ENCODE data around the gene ATP8A2. TPM values are rescaled to one million over a fixed set of nuclear protein-coding genes. Genes with fewer than 3 reads are reported as not detected.
A peak's percentile ranks its signal among the peaks of the same experiment; 100 is the strongest.
"Not testable (repeated sequence)": the region's sequence is repeated elsewhere in the genome, so short reads cannot be mapped to it uniquely, and the experiment has no call there.

ATP8A2 gene
- total RNA-seq, 1 experiment from 2014 or later: 0.26 TPM

DNA sequence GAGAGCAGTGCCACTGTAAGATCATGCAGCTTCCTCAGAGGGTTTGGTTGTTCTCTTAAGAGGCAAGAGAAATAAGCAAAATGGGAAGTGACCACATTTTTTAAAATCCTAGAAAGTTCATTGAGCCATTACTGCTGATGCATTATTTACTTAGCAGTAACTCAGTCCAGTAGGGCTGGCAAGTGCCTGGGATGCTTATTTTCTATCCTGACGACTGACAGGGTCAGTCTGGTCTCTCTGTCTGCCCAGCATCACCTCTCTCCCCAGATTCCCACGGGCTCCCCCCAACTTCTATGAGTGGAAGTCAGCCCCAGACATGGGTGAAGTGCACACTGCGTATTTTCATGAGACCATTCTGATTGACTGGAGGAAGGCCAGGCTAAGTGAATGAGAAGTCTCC is 669.7 kb downstream of the ATP8A2 start:
- in situ Hi-C loops (cut with HindIII; ENCODE audit: low pct_unique_long_range_greater_than_20kb, low sequenced_read_pairs): no loop called here

DNA sequence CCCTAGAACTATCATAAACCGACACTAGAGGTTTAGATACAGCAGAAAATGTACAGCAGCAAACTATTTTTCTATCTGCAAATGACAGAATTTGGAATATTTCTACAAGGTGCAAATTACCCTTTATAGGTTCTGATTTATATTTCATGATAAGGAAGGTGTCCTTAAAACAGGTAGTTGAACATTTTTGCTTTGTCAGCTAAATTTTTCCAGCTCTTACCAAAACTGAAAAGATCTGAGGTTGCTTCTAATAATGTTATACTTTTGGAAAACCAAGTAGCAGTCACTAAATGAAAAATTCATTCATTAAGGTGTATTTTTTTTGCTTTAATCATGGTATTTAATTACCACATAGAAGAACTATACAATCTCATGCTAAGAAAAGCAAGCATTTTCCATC is 671.0 kb downstream of the ATP8A2 start:
- in situ Hi-C loops (cut with HindIII; ENCODE audit: low pct_unique_long_range_greater_than_20kb, low sequenced_read_pairs): no loop called here
- DNase-seq (ENCODE audit: low read depth, low spot score): no peak

More for the DNA sequence above, 669.7 kb downstream of the ATP8A2 start:
- DNase-seq (ENCODE audit: low read depth, low spot score): no peak

DNA sequence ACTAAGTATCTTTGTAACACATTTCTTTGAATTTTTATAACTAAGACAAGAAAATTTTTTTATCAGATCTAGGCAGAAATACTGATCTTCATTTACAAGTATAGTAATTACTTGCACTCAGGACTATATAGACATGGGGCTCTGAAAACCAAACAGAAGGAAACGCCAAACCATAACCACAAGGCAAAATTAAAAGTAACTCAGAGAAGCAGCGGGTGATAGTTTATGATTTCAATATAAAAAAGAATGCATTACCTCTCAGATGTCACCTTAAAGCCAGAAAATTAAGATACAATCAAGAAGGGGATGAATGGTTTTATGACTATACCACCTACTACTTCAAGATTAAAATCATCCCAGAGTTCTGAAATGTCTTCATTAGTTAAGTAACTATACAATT is 673.4 kb downstream of the ATP8A2 start:
- in situ Hi-C loops (cut with HindIII; ENCODE audit: low pct_unique_long_range_greater_than_20kb, low sequenced_read_pairs): no loop called here
- no peak for DNase-seq (ENCODE audit: low read depth, low spot score)

DNA sequence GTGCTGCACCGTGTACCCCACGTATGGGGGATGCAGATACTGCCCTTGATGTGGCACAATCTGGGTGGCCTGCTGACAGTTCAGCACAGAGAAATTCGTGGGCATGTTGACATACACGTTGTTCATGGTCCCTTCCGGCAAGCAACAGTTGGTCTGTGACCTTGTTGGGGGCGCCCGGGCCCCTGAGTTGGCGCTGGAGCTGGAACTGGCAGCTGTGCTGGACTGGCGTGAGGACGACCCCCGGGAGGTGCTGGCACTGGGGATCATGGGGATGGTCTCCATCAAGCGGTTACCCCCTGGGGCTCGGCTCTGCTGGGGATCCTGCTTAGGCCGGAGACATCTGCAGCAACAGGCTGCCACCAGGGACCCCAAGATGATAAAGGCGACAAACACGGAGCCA is 674.9 kb downstream of the ATP8A2 start:
- in situ Hi-C loops (cut with HindIII; ENCODE audit: low pct_unique_long_range_greater_than_20kb, low sequenced_read_pairs): no loop called here

DNA sequence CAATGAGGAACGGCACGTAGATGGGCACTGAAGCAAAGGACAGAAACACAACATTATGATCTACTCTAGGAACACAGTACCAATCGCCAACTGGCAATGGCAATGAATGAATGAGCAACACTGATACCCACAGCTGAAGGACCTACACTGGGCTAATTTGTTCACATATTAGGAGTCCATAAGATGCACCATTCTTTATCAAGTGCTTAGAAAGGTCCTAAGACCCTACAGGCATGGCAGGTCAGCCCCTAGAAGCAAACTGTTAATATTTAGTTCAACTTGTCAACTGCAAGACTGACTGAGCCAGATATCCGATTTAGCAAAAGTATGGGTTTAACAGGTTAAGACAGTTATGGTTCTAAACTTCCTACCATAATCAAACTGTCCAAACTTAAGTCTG is 675.3 kb downstream of the ATP8A2 start:
- no peak for DNase-seq (ENCODE audit: low read depth, low spot score)
- in situ Hi-C loops (cut with HindIII; ENCODE audit: low pct_unique_long_range_greater_than_20kb, low sequenced_read_pairs): no loop called here

More for the DNA sequence above, 674.9 kb downstream of the ATP8A2 start:
- no peak for DNase-seq (ENCODE audit: low read depth, low spot score)

DNA sequence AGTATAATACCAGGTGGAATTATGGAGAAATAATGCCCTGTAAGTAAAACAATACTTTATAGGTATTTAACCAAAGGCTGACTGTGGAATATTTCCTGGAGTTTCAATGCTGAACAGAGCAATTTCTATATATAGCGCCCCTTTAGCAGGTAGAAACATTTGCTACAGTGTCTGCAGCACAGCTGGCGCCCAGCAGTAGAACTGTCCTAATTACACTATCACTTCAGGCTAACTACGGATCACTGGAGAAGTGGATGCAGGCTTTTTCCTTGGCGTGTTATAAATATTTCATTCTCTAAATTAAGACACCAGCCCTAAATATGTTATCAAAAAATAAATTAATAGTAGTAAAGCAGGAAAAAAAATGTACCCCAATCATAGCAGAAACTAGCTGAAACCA is 677.0 kb downstream of the ATP8A2 start:
- no peak for DNase-seq (ENCODE audit: low read depth, low spot score)
- in situ Hi-C loops (cut with HindIII; ENCODE audit: low pct_unique_long_range_greater_than_20kb, low sequenced_read_pairs): no loop called here

DNA sequence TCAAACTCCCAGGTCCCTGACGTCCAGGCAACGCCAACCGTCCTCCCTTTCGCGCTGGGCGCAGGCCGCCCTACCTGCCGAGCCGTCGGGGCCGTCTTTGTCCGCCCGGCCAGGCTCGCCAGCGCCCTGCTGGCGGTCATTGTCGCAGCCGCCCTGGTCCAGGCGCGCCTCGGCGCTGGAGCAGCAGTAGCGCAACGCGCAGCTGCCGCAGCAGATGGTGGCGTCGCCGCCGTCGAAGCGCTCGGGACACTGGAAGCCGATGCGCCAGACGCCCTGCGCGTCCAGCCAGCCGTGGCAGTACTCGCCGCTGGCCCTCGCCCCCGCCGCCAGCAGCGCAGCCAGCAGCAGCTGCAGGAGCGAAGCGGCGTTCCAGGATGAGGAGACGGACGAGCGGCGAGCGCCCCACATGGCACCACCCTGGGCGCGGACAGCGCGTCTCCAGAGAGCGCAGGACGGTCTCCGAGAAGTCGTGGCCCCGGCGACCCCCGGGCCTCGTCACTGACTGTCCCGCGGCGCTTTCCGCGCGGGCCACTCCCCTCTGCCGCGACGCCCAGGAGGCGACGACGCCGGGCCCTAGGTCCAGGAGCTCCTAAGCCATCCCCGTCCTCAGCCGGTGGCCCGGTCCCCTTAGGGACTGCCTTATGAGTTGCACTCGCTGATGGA is 678.9 kb downstream of the ATP8A2 start:
- DNase-seq (ENCODE audit: low read depth, low spot score): no peak
- in situ Hi-C loops (cut with HindIII; ENCODE audit: low pct_unique_long_range_greater_than_20kb, low sequenced_read_pairs): no loop called here

DNA sequence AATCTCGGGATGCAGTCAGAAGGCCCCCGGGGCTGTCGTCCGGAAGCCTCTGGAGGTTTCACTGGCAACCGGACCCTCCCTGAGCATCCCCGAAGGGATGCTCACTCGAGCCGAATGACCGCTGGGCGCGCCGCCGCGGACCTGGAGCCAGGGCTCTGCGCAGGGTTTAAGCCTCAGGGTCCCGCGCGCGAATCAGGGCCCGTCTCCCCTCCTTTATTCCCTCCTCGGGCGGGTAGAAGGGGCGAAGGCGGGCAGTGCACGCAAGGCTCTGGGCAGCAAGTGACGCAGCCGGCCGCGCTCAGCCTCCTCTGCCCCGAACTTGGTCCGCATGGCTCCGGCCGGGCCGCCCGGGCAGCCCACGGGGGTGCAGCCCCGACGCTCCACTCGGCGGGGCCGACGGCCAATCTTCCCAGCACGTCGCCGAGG is 679.5 kb downstream of the ATP8A2 start:
- no peak for DNase-seq (ENCODE audit: low read depth, low spot score)
- in situ Hi-C loops (cut with HindIII; ENCODE audit: low pct_unique_long_range_greater_than_20kb, low sequenced_read_pairs): no loop called here

DNA sequence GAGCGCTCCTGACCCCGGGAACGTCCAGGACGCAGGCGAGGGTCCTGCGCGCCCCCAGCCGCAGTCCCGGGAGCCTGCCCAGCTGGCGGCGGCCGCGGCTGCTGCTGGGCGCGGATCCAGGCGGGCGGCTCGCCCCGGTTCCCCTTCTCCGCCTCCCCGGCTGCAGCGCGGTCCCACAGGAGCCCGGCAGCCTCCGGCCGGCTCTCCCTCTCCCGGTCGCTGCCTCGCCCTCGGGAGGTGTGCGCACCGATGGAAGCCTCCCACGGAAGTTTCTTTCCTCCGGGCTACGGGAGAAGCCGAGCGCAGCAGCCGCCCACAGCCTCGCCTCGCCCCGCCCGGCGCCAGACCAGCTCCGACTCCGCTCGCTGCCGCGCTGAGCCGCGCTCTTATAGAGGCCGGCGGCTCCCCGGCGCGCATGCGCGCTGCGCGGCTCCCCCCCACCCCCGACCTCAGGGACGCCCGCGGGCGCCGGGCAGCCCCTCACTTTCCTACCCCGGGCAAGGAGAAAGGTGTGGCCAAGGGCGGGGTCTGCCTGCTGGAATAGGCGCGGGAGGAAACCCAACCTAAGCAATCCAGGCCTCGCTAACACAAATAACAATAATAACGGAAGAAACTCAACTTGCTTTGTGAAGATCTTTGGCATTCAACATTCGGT is 680.0 kb downstream of the ATP8A2 start, which contains the start of gene SHISA2:
Gene SHISA2 (minus strand): TSS at position 360 of the 655 bp plus-strand sequence. CDS start 1,041 bp downstream, outside the sequence.
- peak; percentile 51 for DNase-seq (ENCODE audit: low read depth, low spot score)
- in situ Hi-C loops (cut with HindIII; ENCODE audit: low pct_unique_long_range_greater_than_20kb, low sequenced_read_pairs): no loop called here

DNA sequence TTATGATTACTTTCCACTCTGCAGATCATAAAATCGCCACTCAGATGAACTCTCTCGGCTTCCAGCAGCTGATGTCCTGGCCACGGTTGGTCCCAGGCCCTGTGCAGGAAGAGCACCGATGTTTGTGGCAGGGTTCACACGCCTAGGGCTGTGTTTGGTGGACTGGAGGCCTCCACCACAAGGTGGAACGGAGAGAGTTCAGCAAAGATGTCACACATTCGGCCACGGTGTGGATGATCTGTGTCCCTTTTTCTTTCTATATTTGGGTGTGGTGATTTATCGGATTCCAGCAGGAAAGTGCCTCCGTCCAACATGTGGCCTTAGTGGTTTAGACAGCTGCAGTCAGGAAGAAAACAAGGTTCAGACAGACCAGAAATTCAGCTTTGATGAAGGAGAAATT is 680.6 kb downstream of the ATP8A2 start:
- no peak for DNase-seq (ENCODE audit: low read depth, low spot score)
- in situ Hi-C loops (cut with HindIII; ENCODE audit: low pct_unique_long_range_greater_than_20kb, low sequenced_read_pairs): no loop called here

DNA sequence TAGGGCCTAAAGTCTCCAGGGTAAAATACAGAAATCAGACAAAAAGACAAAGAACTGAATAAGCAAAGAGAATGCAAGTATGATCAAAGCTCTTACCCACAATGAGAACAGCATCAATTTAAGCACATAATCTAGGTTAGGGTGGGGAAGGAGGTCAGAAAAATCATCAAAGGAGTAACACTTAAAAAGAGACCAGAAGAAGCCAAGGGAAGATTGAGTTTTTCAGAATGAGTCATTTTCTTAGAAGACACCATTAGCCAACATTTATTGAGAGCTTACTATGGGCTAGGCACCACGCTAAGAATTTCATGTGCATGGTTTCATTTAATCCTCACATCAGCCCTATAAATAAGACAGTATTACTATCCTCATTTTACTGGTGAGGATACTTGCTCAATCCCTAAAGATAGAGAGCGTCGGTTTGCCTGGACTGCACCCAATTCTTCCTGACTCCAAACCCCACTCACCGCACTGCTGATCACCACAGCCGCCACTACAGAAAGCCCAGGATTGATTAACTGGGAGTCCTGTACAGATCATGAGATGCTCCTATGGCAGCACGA is 681.7 kb downstream of the ATP8A2 start:
- DNase-seq (ENCODE audit: low read depth, low spot score): no peak
- in situ Hi-C loops (cut with HindIII; ENCODE audit: low pct_unique_long_range_greater_than_20kb, low sequenced_read_pairs): no loop called here

DNA sequence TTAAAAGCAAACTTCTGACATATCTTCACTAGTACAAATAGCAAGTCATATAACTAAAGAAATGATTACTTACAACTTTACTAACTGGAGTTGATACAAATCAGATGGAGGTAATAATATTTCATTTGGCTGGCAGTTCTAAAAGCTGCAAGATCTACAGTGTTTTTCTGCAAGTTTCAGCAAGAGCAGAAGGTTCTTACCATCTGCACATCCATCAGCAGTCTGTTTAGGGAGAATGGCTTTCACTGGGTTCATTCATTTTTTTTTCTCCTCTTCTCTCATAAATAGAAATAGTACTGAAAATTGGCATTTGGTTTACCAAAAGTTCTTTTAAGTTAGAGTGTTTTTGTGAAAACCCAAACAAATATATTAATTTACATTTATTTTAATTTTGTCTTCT is 683.1 kb downstream of the ATP8A2 start:
- in situ Hi-C loops (cut with HindIII; ENCODE audit: low pct_unique_long_range_greater_than_20kb, low sequenced_read_pairs): no loop called here
- DNase-seq (ENCODE audit: low read depth, low spot score): no peak

DNA sequence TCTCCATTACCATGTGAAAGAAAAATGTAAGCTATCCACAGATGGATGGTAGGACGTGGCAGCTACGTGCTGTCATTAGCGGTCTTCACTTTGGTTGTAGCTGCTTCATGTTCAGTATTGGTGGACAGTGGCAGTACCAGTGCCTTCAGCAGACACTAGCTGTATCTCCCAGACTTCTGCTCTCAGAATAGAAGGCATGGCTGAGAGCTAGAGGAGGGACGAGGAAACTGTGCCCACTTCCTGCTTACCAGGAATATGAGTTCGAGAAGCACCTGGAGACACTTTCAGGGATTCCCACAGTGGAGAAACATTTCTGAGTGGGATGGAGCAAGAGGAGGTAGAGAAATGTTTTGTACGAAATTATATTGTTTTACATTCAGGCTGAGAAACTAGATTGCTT is 686.9 kb downstream of the ATP8A2 start:
- DNase-seq (ENCODE audit: low read depth, low spot score): no peak
- in situ Hi-C loops (cut with HindIII; ENCODE audit: low pct_unique_long_range_greater_than_20kb, low sequenced_read_pairs): no loop called here

DNA sequence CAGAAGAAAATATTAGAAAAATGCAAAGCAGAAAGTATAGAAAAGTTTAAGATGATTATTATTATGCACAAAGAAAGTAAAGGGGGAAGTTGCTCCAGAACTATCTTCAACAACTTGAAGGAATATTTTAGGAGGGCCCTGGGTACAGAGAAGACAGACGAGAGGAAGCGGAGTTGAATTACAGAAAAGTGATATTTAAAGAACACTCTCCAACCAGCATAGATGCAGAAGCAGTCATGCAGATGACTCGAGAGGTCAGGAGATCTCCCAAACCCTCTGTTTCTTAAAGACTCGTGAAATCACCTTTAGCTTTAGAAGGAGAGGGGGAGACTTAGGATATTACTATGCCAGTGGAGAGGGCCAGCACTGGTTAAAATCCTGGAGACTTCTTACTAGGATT is 688.6 kb downstream of the ATP8A2 start:
- no peak for DNase-seq (ENCODE audit: low read depth, low spot score)
- in situ Hi-C loops (cut with HindIII; ENCODE audit: low pct_unique_long_range_greater_than_20kb, low sequenced_read_pairs): no loop called here

DNA sequence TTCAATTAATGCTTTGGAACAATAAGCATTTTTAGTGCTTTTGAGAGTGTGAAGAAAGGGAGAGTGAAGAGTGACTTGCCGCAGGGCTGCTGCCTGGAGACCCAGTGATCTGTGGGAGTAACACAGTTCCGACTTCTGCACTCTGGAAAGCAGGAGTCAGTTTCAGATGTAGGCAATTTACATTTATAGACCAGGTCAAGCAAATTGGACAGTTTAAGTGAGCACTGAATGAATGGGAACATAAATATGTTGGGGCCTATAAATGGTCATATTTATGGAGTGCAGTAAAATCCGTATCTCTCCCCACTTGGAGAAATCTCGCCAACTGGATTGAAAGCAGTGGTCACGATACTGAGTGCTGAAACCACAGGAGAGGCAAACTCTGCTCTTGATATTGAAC is 689.5 kb downstream of the ATP8A2 start:
- in situ Hi-C loops (cut with HindIII; ENCODE audit: low pct_unique_long_range_greater_than_20kb, low sequenced_read_pairs): no loop called here

DNA sequence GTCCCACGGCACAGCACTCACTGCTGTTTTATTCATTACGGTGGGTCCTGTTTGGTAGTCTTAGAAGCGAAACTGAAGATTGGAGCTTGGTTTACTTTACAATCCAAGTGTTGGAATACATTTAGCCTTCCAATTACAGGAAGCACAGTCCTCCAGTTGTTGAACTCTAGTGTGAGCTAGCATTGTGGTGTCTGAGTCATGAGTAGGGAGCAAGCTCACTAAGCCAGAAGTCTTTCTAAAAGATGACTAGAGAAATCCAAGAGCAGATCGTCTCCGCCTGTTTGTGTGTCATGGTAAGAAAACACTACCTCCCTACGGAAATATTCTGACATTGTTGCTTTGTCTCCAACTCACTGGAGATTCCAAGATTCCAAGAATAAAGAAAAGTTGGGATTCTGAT is 690.2 kb downstream of the ATP8A2 start:
- DNase-seq (ENCODE audit: low read depth, low spot score): peak; percentile 76
- in situ Hi-C loops (cut with HindIII; ENCODE audit: low pct_unique_long_range_greater_than_20kb, low sequenced_read_pairs): no loop called here

More for the DNA sequence above, 689.5 kb downstream of the ATP8A2 start:
- DNase-seq (ENCODE audit: low read depth, low spot score): no peak

DNA sequence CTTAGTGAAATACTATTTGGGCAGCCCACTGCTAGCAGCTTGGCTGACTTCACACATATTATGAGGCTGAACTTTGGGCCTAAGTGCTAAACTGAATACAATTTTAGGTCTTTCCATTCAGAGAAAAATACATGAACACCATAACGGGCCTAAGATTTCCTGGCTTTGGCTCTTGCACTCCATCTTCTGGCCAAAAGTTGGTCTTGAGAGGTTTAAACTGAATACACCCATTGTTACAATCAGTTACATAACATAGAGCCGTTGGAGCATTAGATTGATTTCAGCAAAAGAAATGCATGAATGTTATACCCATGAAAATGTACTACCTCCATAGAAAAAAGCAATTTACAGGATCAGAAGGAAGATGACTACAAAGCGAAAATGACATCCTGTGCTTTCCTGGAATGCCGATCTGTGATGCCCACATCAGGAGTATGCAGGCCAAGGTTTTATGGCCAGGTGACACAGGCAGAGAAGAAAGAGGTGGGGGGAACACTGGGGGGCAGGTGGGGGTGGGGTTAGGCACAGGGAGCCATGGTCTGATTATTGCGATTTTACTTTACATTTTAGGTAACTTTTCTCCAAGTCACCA is 691.2 kb downstream of the ATP8A2 start:
- in situ Hi-C loops (cut with HindIII; ENCODE audit: low pct_unique_long_range_greater_than_20kb, low sequenced_read_pairs): no loop called here
- peak; percentile 86 for DNase-seq (ENCODE audit: low read depth, low spot score)

DNA sequence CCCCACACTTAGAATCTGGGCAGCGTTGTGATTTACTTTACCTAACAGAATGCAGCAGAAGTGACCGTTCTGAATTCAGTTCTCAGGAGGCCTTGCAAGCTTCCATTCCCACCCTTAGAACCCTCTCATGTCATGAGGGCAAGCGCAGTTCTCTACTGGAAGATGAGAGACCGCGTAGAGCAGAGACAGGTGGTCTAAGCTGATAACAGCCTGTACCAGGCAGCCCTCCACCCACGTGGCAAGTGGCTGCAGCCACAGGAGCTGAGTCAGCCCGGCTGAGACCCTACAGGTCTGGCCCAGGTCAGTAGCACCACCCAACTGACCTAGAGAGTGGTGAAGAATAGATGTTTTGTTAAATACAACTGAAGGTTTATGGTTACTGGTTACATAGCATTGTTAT is 694.7 kb downstream of the ATP8A2 start:
- in situ Hi-C loops (cut with HindIII; ENCODE audit: low pct_unique_long_range_greater_than_20kb, low sequenced_read_pairs); DNase-seq (ENCODE audit: low read depth, low spot score): not testable (repeated sequence)

DNA sequence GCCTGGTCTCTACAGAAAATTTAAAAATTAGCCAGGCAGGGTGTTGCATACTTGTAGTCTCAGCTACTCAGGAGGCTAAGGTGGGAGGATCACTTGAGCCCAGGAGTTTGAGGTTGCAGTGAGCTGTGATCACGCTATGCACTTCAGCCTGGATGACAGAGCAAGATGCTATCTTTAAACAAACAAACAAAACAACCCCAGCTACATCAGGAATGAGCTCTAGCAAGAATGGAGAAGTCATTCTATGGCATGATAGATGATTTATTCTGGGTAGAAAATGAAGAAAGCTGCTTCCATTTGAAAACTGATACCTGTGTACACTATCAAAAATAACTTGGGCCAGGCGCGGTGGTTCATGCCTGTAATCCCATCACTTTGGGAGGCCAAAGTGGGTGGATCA is 695.8 kb downstream of the ATP8A2 start:
- in situ Hi-C loops (cut with HindIII; ENCODE audit: low pct_unique_long_range_greater_than_20kb, low sequenced_read_pairs): no loop called here
- no peak for DNase-seq (ENCODE audit: low read depth, low spot score)

All from SK-MEL-5 (cell line).